CD8-positive, alpha-beta memory T cell (primary cell): Measurements from ENCODE around the gene IRGC. TPM values are rescaled to one million over a fixed set of nuclear protein-coding genes. Genes with fewer than 3 reads are reported as not detected.

ENCODE experiments used
- CTCF ChIA-PET: fragments of 350-600 bp; sonication (Branson Sonifier 250); formaldehyde crosslinking; loops from one replicate; lab custom pipeline; 2021; ENCODE audit warnings: antibody characterized with exemption; lab: Charles Lee
- POLR2A ChIA-PET: fragments of 350-600 bp; sonication (Branson Sonifier 250); formaldehyde crosslinking; loops from one replicate; lab custom pipeline; 2021; ENCODE audit warnings: antibody characterized with exemption; lab: Charles Lee
- DNase-seq, 5 donors: peaks; one replicate each; pipeline versions ENCODE4 v3.0.0 to v3.0.0-alpha.2; 2020 to 2022; ENCODE audit warnings: mixed read lengths in 1 of 5
- H3K27ac ChIP-seq: one replicate; pipeline ENCODE4 v1.7.0; 2013; ENCODE audit warnings: low read depth, mild to moderate bottlenecking, low read length, moderate library complexity
- H3K27me3 ChIP-seq: 2 replicates; pipeline ENCODE4 v1.7.0; 2013; ENCODE audit warnings: low read length, mild to moderate bottlenecking; ENCODE audit not compliant: insufficient read depth, poor library complexity, severe bottlenecking
- H3K36me3 ChIP-seq: 2 replicates; pipeline ENCODE4 v1.7.0; 2013; ENCODE audit warnings: mild to moderate bottlenecking, low read length, moderate library complexity; ENCODE audit not compliant: insufficient read depth
- H3K4me1 ChIP-seq: 2 replicates; pipeline ENCODE4 v1.7.0; 2013; ENCODE audit warnings: mild to moderate bottlenecking, low read length, moderate library complexity; ENCODE audit not compliant: insufficient read depth
- H3K4me3 ChIP-seq: 2 replicates; pipeline ENCODE4 v1.7.0; 2013; ENCODE audit warnings: mild to moderate bottlenecking, low read length
- H3K9me3 ChIP-seq: 2 replicates; pipeline ENCODE4 v1.7.0; 2013; ENCODE audit warnings: mild to moderate bottlenecking, low read length
- H3K27ac Mint-ChIP-seq, 8 donors: one replicate each; pipeline ENCODE4 v1.8.0; 2020 to 2021; ENCODE audit warnings: mixed read lengths in 8 of 8, mild to moderate bottlenecking in 6 of 8, inconsistent platforms in 3 of 8, moderate library complexity in 3 of 8
- H3K27me3 Mint-ChIP-seq, 2 donors: one replicate each; pipeline ENCODE4 v1.8.0; 2020 to 2021; ENCODE audit warnings: mixed read lengths in 2 of 2, mild to moderate bottlenecking in 1 of 2, moderate library complexity in 1 of 2
- H3K36me3 Mint-ChIP-seq, 3 donors: one replicate each; pipeline ENCODE4 v1.8.0; 2020 to 2021; ENCODE audit warnings: mixed read lengths in 3 of 3, inconsistent platforms in 1 of 3, mild to moderate bottlenecking in 1 of 3
- H3K4me1 Mint-ChIP-seq, 3 donors: one replicate each; pipeline ENCODE4 v1.8.0; 2020 to 2021; ENCODE audit warnings: mixed read lengths in 3 of 3, inconsistent platforms in 1 of 3, mild to moderate bottlenecking in 1 of 3
- H3K4me3 Mint-ChIP-seq, 7 donors: one replicate each; pipeline ENCODE4 v1.8.0; 2020 to 2021; ENCODE audit warnings: mixed read lengths in 7 of 7, mild to moderate bottlenecking in 6 of 7, moderate library complexity in 4 of 7, inconsistent platforms in 2 of 7
- H3K9me3 Mint-ChIP-seq, 5 donors: one replicate each; pipeline ENCODE4 v1.8.0; 2020 to 2022; ENCODE audit warnings: mixed read lengths in 5 of 5, mild to moderate bottlenecking in 3 of 5, moderate library complexity in 2 of 5, inconsistent platforms in 1 of 5
- polyA plus RNA-seq: library from polyadenylated mRNA; unstranded; fragments of 300-500 nt; fragmentation: Illumina TruSeq; gene quantifications from one replicate; pipeline ENCODE4 v1.2.3, GENCODE V29; 2021
- total RNA-seq, 2 experiments: library from RNA; stranded (reverse); gene quantifications; one replicate each; pipeline ENCODE4 v1.2.3, GENCODE V29; 2021

IRGC gene
- total and polyA plus RNA-seq, 3 experiments from 2014 or later = not detected

GRCh38 chr19:43721469-43722048, 5.7 kb downstream of the IRGC start:
- CTCF ChIA-PET = no interaction called here
- no peak for DNase-seq
- Histone ChIP-seq H3K27me3 (no peaks in the 10 kb centered on the region), H3K4me3 (no peak overlapping the region), H3K36me3 (no peaks in the 10 kb centered on the region), H3K27ac (no peak overlapping the region), H3K9me3 (no peaks in the 10 kb centered on the region), H3K4me1 (no peaks in the 10 kb centered on the region)
- Mint-ChIP-seq H3K4me3 (no peak overlapping the region), H3K27me3 (peaks cover 0 to 2% of the 10 kb centered on the region in 2 donors), H3K36me3 (no peaks in the 10 kb centered on the region), H3K27ac (peak overlapping the region in 1 of 8 donors; percentile 46), H3K9me3 (no peaks in the 10 kb centered on the region), H3K4me1 (peaks cover 0 to 2% (median 0%) of the 10 kb centered on the region in 3 donors)
- POLR2A ChIA-PET = interaction anchor here (0.6 kb wide), 1 partner anchor 101 kb away, joined by 3 read pairs; no protein-coding TSS in a partner anchor

DNA sequence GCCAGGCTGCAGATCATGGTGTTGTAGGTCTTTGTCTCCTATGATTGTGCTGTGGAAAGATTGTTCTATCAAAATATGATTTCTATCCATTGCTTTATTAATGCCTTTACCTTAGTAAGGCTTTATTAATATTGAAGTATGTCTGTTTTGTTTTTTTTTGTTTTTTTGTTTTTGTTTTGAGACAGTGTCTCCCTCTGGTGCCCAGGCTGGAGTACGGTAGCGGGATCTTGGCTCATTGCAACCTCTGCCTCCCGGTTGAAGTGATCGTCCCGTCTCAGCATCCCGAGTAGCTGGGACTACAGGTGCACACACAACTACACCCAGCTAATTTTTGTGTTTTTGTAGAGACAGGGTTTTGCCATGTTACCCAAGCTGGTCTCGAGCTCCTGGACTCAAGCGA, 7.7 kb downstream of the IRGC start:
- DNase-seq = no peak
- Mint-ChIP-seq H3K36me3 (peaks cover 0 to 8% (median 2%) of the 10 kb centered on the region in 3 donors), H3K9me3 (no peaks in the 10 kb centered on the region), H3K27ac (peak overlapping the region in 1 of 8 donors; percentile 75), H3K27me3 (peaks cover 0 to 2% of the 10 kb centered on the region in 2 donors), H3K4me1 (peaks cover 0 to 2% (median 0%) of the 10 kb centered on the region in 3 donors), H3K4me3 (no peak overlapping the region)
- ChIA-PET POLR2A (no interaction called here), CTCF (no interaction called here)
- Histone ChIP-seq H3K9me3 (no peaks in the 10 kb centered on the region), H3K36me3 (no peaks in the 10 kb centered on the region), H3K4me1 (no peaks in the 10 kb centered on the region), H3K27ac (no peak overlapping the region), H3K4me3 (no peak overlapping the region), H3K27me3 (no peaks in the 10 kb centered on the region)

DNA sequence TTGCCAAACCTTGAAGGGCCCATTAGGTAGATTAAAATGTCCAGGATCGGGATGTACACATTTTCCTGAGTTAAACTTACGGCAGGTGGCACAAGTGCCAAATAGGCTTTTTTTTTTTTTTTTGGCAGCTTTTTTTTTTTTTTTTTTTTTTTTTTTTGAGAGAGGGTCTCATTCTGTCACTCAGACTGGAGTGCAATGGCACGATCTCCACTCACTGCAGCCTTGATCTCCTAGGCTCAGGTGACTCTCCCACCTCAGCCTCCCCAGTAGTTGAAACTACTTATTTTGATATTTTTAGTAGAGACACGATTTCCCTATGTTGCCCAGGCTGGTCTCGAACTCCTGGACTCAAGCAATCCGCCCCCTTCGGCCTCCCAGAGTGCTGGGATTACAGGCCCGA, 9.0 kb downstream of the IRGC start:
- H3K9me3 ChIP-seq = no peaks in the 10 kb centered on the region
- no peak overlapping the region for H3K27ac ChIP-seq
- peaks cover 0 to 2% of the 10 kb centered on the region in 2 donors for H3K27me3 Mint-ChIP-seq
- peaks cover 0 to 21% (median 6%) of the 10 kb centered on the region in 3 donors for H3K36me3 Mint-ChIP-seq
- no peaks in the 10 kb centered on the region for H3K36me3 ChIP-seq
- ChIA-PET POLR2A (no interaction called here), CTCF (no interaction called here)
- H3K4me3 Mint-ChIP-seq = no peak overlapping the region
- H3K9me3 Mint-ChIP-seq = no peaks in the 10 kb centered on the region
- peaks cover 0 to 2% (median 0%) of the 10 kb centered on the region in 3 donors for H3K4me1 Mint-ChIP-seq
- H3K4me3 ChIP-seq = no peak overlapping the region
- no peaks in the 10 kb centered on the region for H3K27me3 ChIP-seq
- DNase-seq = no peak
- H3K4me1 ChIP-seq = no peaks in the 10 kb centered on the region
- no peak overlapping the region for H3K27ac Mint-ChIP-seq

DNA sequence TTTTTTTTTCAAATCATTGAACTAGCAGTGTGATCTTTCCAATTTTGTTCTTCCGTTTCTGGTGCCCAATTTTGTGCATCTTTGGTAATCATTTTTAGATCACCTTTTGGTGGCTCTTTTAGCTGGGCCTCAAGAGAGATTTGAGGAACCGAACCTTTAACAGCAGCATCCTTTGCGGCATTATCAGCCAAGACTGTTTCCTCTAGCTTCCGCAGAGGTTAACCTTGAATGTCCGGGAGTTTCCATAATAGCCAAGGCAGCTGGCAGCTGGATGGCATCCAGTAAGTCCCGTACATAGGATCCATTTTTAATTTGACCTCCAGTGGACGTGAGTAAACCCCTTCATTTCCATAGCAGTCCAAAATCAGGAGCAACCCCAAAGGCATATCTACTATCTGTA, 9.6 kb downstream of the IRGC start:
- Histone ChIP-seq H3K9me3 (no peaks in the 10 kb centered on the region), H3K4me1 (no peaks in the 10 kb centered on the region), H3K36me3 (no peaks in the 10 kb centered on the region), H3K4me3 (no peak overlapping the region), H3K27me3 (no peaks in the 10 kb centered on the region), H3K27ac (no peak overlapping the region)
- Mint-ChIP-seq H3K4me3 (no peak overlapping the region), H3K9me3 (no peaks in the 10 kb centered on the region), H3K36me3 (peaks cover 0 to 26% (median 9%) of the 10 kb centered on the region in 3 donors), H3K27ac (peak overlapping the region in 3 of 8 donors; percentile 17 to 64 (median 45)), H3K4me1 (peaks cover 0 to 2% (median 0%) of the 10 kb centered on the region in 3 donors), H3K27me3 (peaks cover 0 to 2% of the 10 kb centered on the region in 2 donors)
- no peak for DNase-seq
- POLR2A ChIA-PET = no interaction called here
- CTCF ChIA-PET = no interaction called here

- H3K4me3 Mint-ChIP-seq = no peak overlapping the region
- H3K27me3 Mint-ChIP-seq = no peaks in the 10 kb centered on the region
- CTCF ChIA-PET = no interaction called here
- peaks cover under 1 to 40% (median 11%) of the 10 kb centered on the region in 3 donors for H3K36me3 Mint-ChIP-seq
- H3K36me3 ChIP-seq = peaks cover 8% of the 10 kb centered on the region
- peaks cover 0 to 2% (median 0%) of the 10 kb centered on the region in 3 donors for H3K4me1 Mint-ChIP-seq
- POLR2A ChIA-PET = no interaction called here
- no peaks in the 10 kb centered on the region for H3K9me3 ChIP-seq
- H3K27ac Mint-ChIP-seq = peak overlapping the region in 5 of 8 donors; percentile 8 to 25 (median 14)
- no peak for DNase-seq
- no peaks in the 10 kb centered on the region for H3K27me3 ChIP-seq
- H3K4me1 ChIP-seq = no peaks in the 10 kb centered on the region
- no peak overlapping the region for H3K4me3 ChIP-seq
- no peak overlapping the region for H3K27ac ChIP-seq
- no peaks in the 10 kb centered on the region for H3K9me3 Mint-ChIP-seq
These were observed 11.1 kb downstream of the IRGC start for GRCh38 chr19:43726736-43727592.

GRCh38 chr19:43727593-43727853, 11.6 kb downstream of the IRGC start:
- no peaks in the 10 kb centered on the region for H3K27me3 ChIP-seq
- Mint-ChIP-seq H3K4me3 (no peak overlapping the region), H3K27ac (no peak overlapping the region), H3K36me3 (peaks cover 6 to 45% (median 13%) of the 10 kb centered on the region in 3 donors), H3K27me3 (no peaks in the 10 kb centered on the region), H3K4me1 (peaks cover 0 to 2% (median 0%) of the 10 kb centered on the region in 3 donors), H3K9me3 (no peaks in the 10 kb centered on the region)
- no peaks in the 10 kb centered on the region for H3K4me1 ChIP-seq
- H3K9me3 ChIP-seq = no peaks in the 10 kb centered on the region
- H3K36me3 ChIP-seq = peaks cover 14% of the 10 kb centered on the region
- DNase-seq = no peak
- no peak overlapping the region for H3K27ac ChIP-seq
- ChIA-PET POLR2A (no interaction called here), CTCF (no interaction called here)
- no peak overlapping the region for H3K4me3 ChIP-seq

DNA sequence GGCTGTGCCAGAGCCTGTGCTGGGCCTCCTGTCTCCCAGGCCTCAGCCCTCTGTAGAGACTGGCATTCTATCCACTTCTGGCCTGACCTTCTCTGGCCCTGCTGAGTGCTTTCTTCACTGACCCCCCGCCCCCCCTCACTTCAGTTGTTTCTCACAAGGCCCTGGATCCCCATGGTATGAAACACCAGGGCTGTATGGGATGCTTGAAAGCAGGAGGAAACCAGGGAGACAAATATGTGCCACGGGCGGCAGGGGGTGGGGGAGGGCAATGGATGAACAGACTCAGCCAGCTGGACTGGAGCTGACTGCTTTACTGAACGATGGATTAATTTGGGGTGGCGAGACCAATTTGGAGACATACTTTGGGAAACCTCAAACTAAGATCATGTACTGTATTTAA, 14.0 kb downstream of the IRGC start:
- Histone ChIP-seq H3K4me3 (no peak overlapping the region), H3K4me1 (no peaks in the 10 kb centered on the region), H3K9me3 (no peaks in the 10 kb centered on the region), H3K27me3 (no peaks in the 10 kb centered on the region), H3K36me3 (peaks cover 36% of the 10 kb centered on the region), H3K27ac (no peak overlapping the region)
- Mint-ChIP-seq H3K9me3 (no peaks in the 10 kb centered on the region), H3K27me3 (no peaks in the 10 kb centered on the region), H3K36me3 (peaks cover 6 to 68% (median 16%) of the 10 kb centered on the region in 3 donors), H3K4me3 (no peak overlapping the region), H3K4me1 (peaks cover 0 to 2% (median 0%) of the 10 kb centered on the region in 3 donors), H3K27ac (peak overlapping the region in 3 of 8 donors; percentile 50 to 63 (median 63))
- ChIA-PET POLR2A (no interaction called here), CTCF (no interaction called here)
- DNase-seq = no peak

DNA sequence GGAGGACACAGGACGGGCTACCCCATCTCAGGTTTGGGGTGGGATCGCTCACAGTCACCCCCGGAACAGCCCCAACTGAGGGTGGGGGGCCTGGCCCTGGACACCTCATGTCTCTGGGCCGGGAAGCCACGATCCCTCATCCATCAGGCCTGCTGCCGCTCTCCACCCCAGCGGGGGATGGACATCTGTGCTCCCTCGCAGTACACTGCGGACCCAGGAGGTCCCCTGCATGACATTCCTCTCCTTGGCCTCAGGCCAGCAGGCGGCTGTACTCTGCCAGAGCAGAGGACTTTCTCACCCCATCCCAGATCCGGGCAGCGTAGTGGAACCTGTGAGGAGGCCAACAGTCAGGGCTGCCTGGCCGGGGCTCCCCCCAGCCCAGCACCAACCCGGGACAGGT, 15.5 kb downstream of the IRGC start:
- no peaks in the 10 kb centered on the region for H3K9me3 ChIP-seq
- ChIA-PET POLR2A (no interaction called here), CTCF (interaction anchor here (2.0 kb wide), 1 partner anchor 13 kb away, joined by 7 read pairs; no protein-coding TSS in a partner anchor)
- peaks cover 40% of the 10 kb centered on the region for H3K36me3 ChIP-seq
- Mint-ChIP-seq H3K4me3 (no peak overlapping the region), H3K36me3 (peaks cover 6 to 79% (median 19%) of the 10 kb centered on the region in 3 donors), H3K27me3 (no peaks in the 10 kb centered on the region), H3K4me1 (no peaks in the 10 kb centered on the region), H3K9me3 (no peaks in the 10 kb centered on the region), H3K27ac (no peak overlapping the region)
- no peak overlapping the region for H3K4me3 ChIP-seq
- no peak overlapping the region for H3K27ac ChIP-seq
- no peaks in the 10 kb centered on the region for H3K27me3 ChIP-seq
- H3K4me1 ChIP-seq = no peaks in the 10 kb centered on the region
- no peak for DNase-seq
